Stimulated activated CD4-positive, alpha-beta T cell treated with anti-CD3 and anti-CD28 coated beads, Interleukin-1b, Interleukin-23, amount 100 ng/mL, for 4 hours (primary cell): ENCODE results near the gene IL16.

Source experiments
- DNase-seq, 2 donors: peaks; one replicate each; pipeline ENCODE4 v3.0.0-alpha.2; 2020; ENCODE audit warnings: low read depth in 2 of 2

IL16 gene

GRCh38 chr15:81174792-81175327 lies 21.8 kb upstream of the IL16 start:
- no peak for DNase-seq

- no peak for DNase-seq
Measured at GRCh38 chr15:81175496-81175895, 21.2 kb upstream of the IL16 start.

GRCh38 chr15:81176291-81176893 lies 20.3 kb upstream of the IL16 start:
- no peak for DNase-seq

GRCh38 chr15:81178365-81178764 lies 18.3 kb upstream of the IL16 start:
- no peak for DNase-seq

- no peak for DNase-seq
Measured at GRCh38 chr15:81181220-81181619, 15.5 kb upstream of the IL16 start.

- DNase-seq, result no peak
Measured at GRCh38 chr15:81182031-81182755, 14.5 kb upstream of the IL16 start.

- DNase-seq, result no peak
Measured at GRCh38 chr15:81182756-81183438, 13.8 kb upstream of the IL16 start.

GRCh38 chr15:81183439-81183775 lies 13.3 kb upstream of the IL16 start:
- no peak for DNase-seq

GRCh38 chr15:81184188-81184587 lies 12.5 kb upstream of the IL16 start:
- DNase-seq, result no peak

- DNase-seq, result no peak
Measured at GRCh38 chr15:81185631-81186295, 10.9 kb upstream of the IL16 start.

- DNase-seq, result no peak
Measured at GRCh38 chr15:81188354-81188753, 8.3 kb upstream of the IL16 start.

GRCh38 chr15:81189583-81190283 lies 6.9 kb upstream of the IL16 start:
- DNase-seq, result no peak

GRCh38 chr15:81190922-81191507 lies 5.7 kb upstream of the IL16 start:
- DNase-seq, result no peak

- no peak for DNase-seq
Measured at GRCh38 chr15:81191701-81192100, 5.0 kb upstream of the IL16 start.

- DNase-seq, result no peak
Measured at GRCh38 chr15:81194723-81195122, 2.0 kb upstream of the IL16 start.

- DNase-seq, result no peak
Measured at GRCh38 chr15:81195339-81195864, 1.3 kb upstream of the IL16 start.

- no peak for DNase-seq
Measured at GRCh38 chr15:81197255-81197630, 564 bp downstream of the IL16 start.

GRCh38 chr15:81197688-81198281 lies 1.1 kb downstream of the IL16 start:
- DNase-seq, result no peak

- DNase-seq, result no peak
Measured at GRCh38 chr15:81199031-81199779, 2.5 kb downstream of the IL16 start.

GRCh38 chr15:81206018-81206417 lies 9.3 kb downstream of the IL16 start:
- no peak for DNase-seq
